Esophagus muscularis mucosa (tissue), 4 donors: ENCODE results near the gene APLN.

Experiments used
- CTCF ChIP-seq, 3 experiments: fragments of 200-600 bp in 2 of 3; fragments of 450-650 bp in 1 of 3; sonication (generic) in 2 of 3; IDR thresholded peaks; one replicate each; pipeline ENCODE4 v1.5.1; 2017 to 2019; ENCODE audit warnings: antibody characterized with exemption in 3 of 3, mild to moderate bottlenecking in 2 of 3, moderate library complexity in 1 of 3
- EP300 ChIP-seq: sonication (generic); formaldehyde crosslinking; IDR thresholded peaks from one replicate; pipeline ENCODE4 v1.6.1; 2017; ENCODE audit warnings: antibody characterized with exemption
- POLR2A ChIP-seq: fragments of 450-650 bp; IDR thresholded peaks from one replicate; pipeline ENCODE4 v1.6.1; 2017; ENCODE audit warnings: antibody characterized with exemption, moderate library complexity, mild to moderate bottlenecking, low read depth

- TF ChIP-seq CTCF (IDR thresholded peaks at IDR 0.05) (no peak), POLR2A (no peak), EP300 (no peak)
These were observed 35.7 kb upstream of the APLN start for GRCh38 chrX:129690435-129690834.
